Type B pancreatic cell (in vitro differentiated cells): ENCODE data around the gene HNF4A. TPM values are rescaled to one million over a fixed set of nuclear protein-coding genes. Genes with fewer than 3 reads are reported as not detected.

Experiments
- DNase-seq: peaks from one replicate; pipeline ENCODE4 v3.0.0; 2021; ENCODE audit warnings: mixed read lengths; ENCODE audit not compliant: unreplicated experiment; ENCODE audit errors: extremely low spot score
- H3K27ac Mint-ChIP-seq: 2 replicates; pipeline ENCODE4 v1.8.0; 2021; ENCODE audit warnings: mild to moderate bottlenecking, mixed read lengths
- H3K27me3 Mint-ChIP-seq: 2 replicates; pipeline ENCODE4 v1.8.0; 2021; ENCODE audit warnings: mixed read lengths
- H3K36me3 Mint-ChIP-seq: 2 replicates; pipeline ENCODE4 v1.8.0; 2021; ENCODE audit warnings: mixed read lengths
- H3K4me1 Mint-ChIP-seq: one replicate; pipeline ENCODE4 v1.8.0; 2021; ENCODE audit warnings: mixed read lengths; ENCODE audit not compliant: unreplicated experiment
- H3K4me3 Mint-ChIP-seq: 2 replicates; pipeline ENCODE4 v1.8.0; 2021; ENCODE audit warnings: mild to moderate bottlenecking, mixed read lengths
- H3K9me3 Mint-ChIP-seq: 2 replicates; pipeline ENCODE4 v1.8.0; 2021; ENCODE audit warnings: mixed read lengths
- total RNA-seq: library from RNA; stranded (reverse); gene quantifications from 2 replicates; pipeline ENCODE4 v1.2.1, GENCODE V29; 2021; ENCODE audit warnings: low replicate concordance
- TF ChIP-seq, protein P1 (sequence below): fragments of 200-600 bp; sonication (generic); conservative IDR thresholded peaks from 2 replicates; pipeline ENCODE4 v1.5.0; 2021; ENCODE audit warnings: antibody characterized with exemption, mild to moderate bottlenecking

Gene HNF4A
- total RNA-seq, 1 donor from 2014 or later, result 19.9 TPM

DNA sequence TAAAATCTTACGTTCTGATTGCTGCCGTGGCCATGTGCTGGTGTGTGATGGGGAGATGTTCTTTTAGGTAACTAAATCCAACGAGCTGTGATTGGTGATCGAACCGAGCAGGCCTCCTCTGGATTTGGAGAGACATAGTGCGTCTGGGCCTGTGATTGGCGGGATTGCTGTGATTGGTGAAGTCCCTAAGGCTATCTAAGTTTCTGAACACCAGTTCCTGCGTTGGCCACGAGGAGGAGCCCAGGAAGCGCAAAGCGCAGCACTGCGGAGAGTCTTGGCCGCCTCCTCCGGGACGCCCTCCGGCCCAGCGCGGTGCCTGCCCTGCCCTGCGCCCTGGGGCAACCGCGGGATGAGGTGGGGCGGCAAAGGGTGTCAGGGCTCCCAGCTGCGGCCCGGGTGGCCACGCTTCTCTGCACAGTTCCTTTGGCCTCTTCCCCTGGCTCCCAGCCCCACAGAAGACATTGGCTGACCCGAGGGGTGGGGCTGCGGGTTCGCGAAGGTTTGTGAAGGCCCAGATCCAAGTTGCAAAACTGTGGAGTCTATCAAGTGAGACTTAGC is 33.0 kb downstream of the HNF4A start:
- no peak for DNase-seq
- TF ChIP-seq, protein P1, sequence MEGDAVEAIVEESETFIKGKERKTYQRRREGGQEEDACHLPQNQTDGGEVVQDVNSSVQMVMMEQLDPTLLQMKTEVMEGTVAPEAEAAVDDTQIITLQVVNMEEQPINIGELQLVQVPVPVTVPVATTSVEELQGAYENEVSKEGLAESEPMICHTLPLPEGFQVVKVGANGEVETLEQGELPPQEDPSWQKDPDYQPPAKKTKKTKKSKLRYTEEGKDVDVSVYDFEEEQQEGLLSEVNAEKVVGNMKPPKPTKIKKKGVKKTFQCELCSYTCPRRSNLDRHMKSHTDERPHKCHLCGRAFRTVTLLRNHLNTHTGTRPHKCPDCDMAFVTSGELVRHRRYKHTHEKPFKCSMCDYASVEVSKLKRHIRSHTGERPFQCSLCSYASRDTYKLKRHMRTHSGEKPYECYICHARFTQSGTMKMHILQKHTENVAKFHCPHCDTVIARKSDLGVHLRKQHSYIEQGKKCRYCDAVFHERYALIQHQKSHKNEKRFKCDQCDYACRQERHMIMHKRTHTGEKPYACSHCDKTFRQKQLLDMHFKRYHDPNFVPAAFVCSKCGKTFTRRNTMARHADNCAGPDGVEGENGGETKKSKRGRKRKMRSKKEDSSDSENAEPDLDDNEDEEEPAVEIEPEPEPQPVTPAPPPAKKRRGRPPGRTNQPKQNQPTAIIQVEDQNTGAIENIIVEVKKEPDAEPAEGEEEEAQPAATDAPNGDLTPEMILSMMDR, result peak; percentile 87
- Mint-ChIP-seq H3K36me3 (no peaks in the 10 kb centered on the region), H3K4me1 (peaks cover 7% of the 10 kb centered on the region), H3K27ac (peak overlapping the region; percentile 36), H3K27me3 (peaks cover 28% of the 10 kb centered on the region), H3K4me3 (peak overlapping the region; percentile 70), H3K9me3 (no peaks in the 10 kb centered on the region)

DNA sequence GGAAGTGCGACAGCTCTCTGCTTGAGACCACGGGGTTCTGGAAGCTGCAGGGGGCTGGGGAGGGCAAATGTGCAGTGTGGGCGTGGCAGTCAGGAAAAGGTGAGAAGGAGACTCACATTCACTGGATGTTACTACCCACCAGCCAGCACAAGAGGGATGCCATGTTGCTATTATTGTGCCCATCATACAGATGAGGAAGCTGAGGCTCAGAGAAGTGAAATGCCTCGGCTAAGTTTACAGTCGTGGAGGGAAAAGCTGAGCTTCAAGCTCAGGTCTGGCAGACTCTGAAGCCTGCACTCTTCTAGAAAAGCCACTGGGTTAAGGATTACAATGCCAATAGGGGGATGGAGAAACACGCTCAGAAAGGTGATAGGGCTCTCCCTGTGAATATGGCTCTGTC is 34.4 kb downstream of the HNF4A start:
- no peak overlapping the region for H3K4me3 Mint-ChIP-seq
- no peak overlapping the region for H3K27ac Mint-ChIP-seq
- no peak for DNase-seq
- peaks cover 29% of the 10 kb centered on the region for H3K27me3 Mint-ChIP-seq
- peaks cover 4% of the 10 kb centered on the region for H3K4me1 Mint-ChIP-seq
- no peaks in the 10 kb centered on the region for H3K36me3 Mint-ChIP-seq
- TF ChIP-seq, protein P1, result no peak
- no peaks in the 10 kb centered on the region for H3K9me3 Mint-ChIP-seq

DNA sequence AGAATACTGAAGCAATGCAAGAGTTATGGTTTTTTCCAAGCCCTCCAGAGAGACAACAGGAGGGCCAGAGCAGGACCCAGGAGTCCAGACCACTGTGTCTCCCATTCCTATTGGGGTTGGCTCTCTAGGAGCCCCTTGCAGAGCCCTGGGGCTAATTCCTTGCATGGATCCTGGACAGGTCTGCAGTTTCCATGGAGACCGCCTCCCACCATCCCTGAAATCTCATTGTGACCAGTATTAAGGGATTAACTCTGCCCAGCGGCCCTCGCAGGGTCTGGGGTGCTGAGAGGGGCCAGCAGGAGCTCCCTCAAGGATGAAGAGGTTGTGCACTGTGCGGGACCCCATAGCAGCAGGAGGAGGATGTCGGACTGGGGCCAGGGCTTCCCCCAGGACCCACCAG is 34.8 kb downstream of the HNF4A start:
- H3K27me3 Mint-ChIP-seq, result peaks cover 29% of the 10 kb centered on the region
- no peak overlapping the region for H3K27ac Mint-ChIP-seq

DNA sequence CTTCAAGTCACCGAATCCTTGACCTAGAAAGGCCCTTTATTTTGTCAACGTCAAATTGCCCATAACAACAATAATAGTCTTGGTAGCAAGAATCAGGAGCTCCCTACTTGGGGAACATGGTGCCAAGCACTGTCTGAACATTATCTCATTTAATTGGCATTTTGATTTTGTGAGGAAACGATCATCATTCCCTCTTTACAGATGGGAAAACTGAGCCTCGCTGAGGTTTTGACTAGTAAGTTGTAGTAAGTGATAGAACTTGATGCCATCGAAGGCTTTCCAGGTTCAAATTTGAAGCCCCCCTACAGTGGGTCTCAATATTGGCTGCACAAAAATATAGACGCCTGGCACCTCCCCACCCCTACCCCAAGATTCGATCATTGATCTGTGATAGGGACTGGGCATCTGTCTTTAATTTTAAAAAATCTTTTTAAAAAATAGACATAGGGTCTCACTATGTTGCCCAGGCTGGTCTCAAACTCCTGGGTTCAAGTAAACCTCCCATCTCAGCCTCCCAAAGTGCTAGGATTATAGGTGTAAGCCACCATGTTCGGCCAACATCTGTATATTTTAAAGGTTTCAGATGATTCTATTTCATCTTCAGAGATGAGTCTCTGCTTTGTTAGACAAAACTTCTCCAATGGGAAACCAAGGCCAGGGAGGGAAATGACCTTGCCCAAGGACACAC is 36.7 kb downstream of the HNF4A start:
- Mint-ChIP-seq H3K9me3 (no peaks in the 10 kb centered on the region), H3K4me3 (no peak overlapping the region), H3K4me1 (peaks cover 4% of the 10 kb centered on the region), H3K27ac (no peak overlapping the region), H3K36me3 (no peaks in the 10 kb centered on the region), H3K27me3 (peaks cover 29% of the 10 kb centered on the region)
- DNase-seq, result no peak
- TF ChIP-seq, protein P1, result no peak

More for the DNA sequence above, 34.8 kb downstream of the HNF4A start:
- Mint-ChIP-seq H3K4me1 (peaks cover 4% of the 10 kb centered on the region), H3K4me3 (no peak overlapping the region), H3K36me3 (no peaks in the 10 kb centered on the region), H3K9me3 (no peaks in the 10 kb centered on the region)
- TF ChIP-seq, protein P1, result no peak
- no peak for DNase-seq

DNA sequence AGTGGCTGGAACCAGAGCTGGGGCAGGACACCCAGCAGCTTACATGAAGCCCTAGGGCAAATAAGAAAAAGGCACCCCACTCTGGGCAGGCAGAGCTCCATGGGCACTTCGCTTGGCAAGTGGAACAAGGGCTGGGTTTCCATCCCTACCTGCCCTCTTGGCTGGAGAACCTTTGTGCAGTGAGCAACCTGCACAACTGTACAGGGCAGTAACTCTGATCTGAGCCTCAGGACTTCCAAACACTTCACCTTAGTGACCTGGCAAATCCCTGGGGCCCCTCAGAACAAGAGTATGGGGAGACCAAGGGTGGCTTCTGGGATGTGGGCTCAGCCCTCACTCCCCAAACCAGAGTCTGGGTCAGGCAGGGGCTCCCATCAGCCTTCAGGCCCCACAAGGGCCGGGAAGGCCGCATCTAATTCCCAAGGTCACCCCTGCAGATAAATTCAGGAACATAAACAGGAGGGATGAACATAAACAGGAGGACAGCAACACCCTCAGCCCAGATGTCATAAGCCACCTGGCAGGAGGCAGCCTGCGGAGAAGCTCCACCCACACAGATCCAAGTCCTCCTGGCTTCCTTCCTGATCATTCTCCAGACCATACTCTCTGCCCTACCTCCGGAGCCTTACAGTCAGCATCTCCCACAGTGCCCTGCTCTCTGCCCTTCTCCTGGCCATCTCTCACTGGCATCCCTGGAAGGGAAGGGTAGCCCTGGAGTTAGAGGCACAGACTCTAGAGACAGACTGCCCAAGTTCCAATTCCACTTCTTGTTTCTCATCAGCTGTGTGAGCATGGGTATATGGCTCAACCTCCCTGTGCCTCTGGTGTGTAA is 37.5 kb downstream of the HNF4A start:
- DNase-seq, result no peak
- H3K27ac Mint-ChIP-seq, result peak overlapping the region; percentile 50
- TF ChIP-seq, protein P1, result no peak

More for the DNA sequence above, 37.5 kb downstream of the HNF4A start:
- Mint-ChIP-seq H3K9me3 (no peaks in the 10 kb centered on the region), H3K36me3 (no peaks in the 10 kb centered on the region), H3K27me3 (peaks cover 32% of the 10 kb centered on the region), H3K4me1 (peaks cover 4% of the 10 kb centered on the region), H3K4me3 (no peak overlapping the region)
